Suprapubic skin (tissue), 4 donors: ENCODE results near the gene RSAD2. TPM values are rescaled to one million over a fixed set of nuclear protein-coding genes. Genes with fewer than 3 reads are reported as not detected.

Experiments used
- DNase-seq, 2 donors: peaks; one replicate each; pipeline ENCODE4 v3.0.0-alpha.2; 2019; ENCODE audit warnings: low spot score in 2 of 2
- H3K27ac ChIP-seq: fragments of 200-600 bp; sonication (generic); one replicate; pipeline ENCODE4 v1.5.1; 2019
- H3K27me3 ChIP-seq: fragments of 200-600 bp; sonication (generic); one replicate; pipeline ENCODE4 v1.5.1; 2019
- H3K36me3 ChIP-seq: fragments of 200-600 bp; sonication (generic); one replicate; pipeline ENCODE4 v1.5.1; 2019
- H3K4me1 ChIP-seq: fragments of 200-600 bp; sonication (generic); one replicate; pipeline ENCODE4 v1.5.1; 2019
- H3K4me3 ChIP-seq: fragments of 200-600 bp; sonication (generic); one replicate; pipeline ENCODE4 v1.5.1; 2019; ENCODE audit warnings: mild to moderate bottlenecking
- H3K9me3 ChIP-seq: fragments of 200-600 bp; sonication (generic); one replicate; pipeline ENCODE4 v1.5.1; 2019
- EP300 ChIP-seq: sonication (generic); formaldehyde crosslinking; IDR thresholded peaks from one replicate; pipeline ENCODE4 v1.6.1; 2017; ENCODE audit warnings: antibody characterized with exemption
- POLR2A ChIP-seq, 2 donors: fragments of 450-650 bp; IDR thresholded peaks; one replicate each; pipeline ENCODE4 v1.6.1; 2017; ENCODE audit warnings: antibody characterized with exemption in 2 of 2, mild to moderate bottlenecking in 2 of 2, moderate library complexity in 2 of 2
- POLR2AphosphoS5 ChIP-seq, 3 donors: sonication (generic); formaldehyde crosslinking; IDR thresholded peaks; one replicate each; pipeline ENCODE4 v1.6.1; 2017; ENCODE audit warnings: antibody characterized with exemption in 3 of 3
- WGBS: methylation state at CpG from one replicate; pipeline ENCODE4 v1.1.5; 2018; 5-methylcytosine and 5-hydroxymethylcytosine counted together
- total RNA-seq, 4 donors: library from RNA; depleted of rRNA; stranded (reverse); fragments of >200 nt; gene quantifications; one replicate each; pipeline ENCODE4 v1.1.0, GENCODE V29; 2016
- TF ChIP-seq, protein P1 (sequence below), 2 donors: fragments of 200-600 bp in 1 of 2; fragments of 450-650 bp in 1 of 2; sonication (generic) in 1 of 2; IDR thresholded peaks; one replicate each; pipeline ENCODE4 v1.5.1; 2016 to 2019; ENCODE audit warnings: antibody characterized with exemption in 2 of 2, mild to moderate bottlenecking in 1 of 2, moderate library complexity in 1 of 2

Gene RSAD2
- total RNA-seq, 4 donors from 2014 or later: 0.24 to 1.5 TPM; not detected in 2

GRCh38 chr2:6945821-6946220, 68.2 kb downstream of the RSAD2 start:
- no peaks in the 10 kb centered on the region for H3K27me3 ChIP-seq
- no peak overlapping the region for H3K27ac ChIP-seq
- no peak overlapping the region for H3K4me3 ChIP-seq
- no peaks in the 10 kb centered on the region for H3K36me3 ChIP-seq
- TF ChIP-seq POLR2A (IDR thresholded peaks at IDR 0.05) (no peak), POLR2AphosphoS5 (IDR thresholded peaks at IDR 0.05) (no peak), EP300 (no peak)
- TF ChIP-seq, protein P1, sequence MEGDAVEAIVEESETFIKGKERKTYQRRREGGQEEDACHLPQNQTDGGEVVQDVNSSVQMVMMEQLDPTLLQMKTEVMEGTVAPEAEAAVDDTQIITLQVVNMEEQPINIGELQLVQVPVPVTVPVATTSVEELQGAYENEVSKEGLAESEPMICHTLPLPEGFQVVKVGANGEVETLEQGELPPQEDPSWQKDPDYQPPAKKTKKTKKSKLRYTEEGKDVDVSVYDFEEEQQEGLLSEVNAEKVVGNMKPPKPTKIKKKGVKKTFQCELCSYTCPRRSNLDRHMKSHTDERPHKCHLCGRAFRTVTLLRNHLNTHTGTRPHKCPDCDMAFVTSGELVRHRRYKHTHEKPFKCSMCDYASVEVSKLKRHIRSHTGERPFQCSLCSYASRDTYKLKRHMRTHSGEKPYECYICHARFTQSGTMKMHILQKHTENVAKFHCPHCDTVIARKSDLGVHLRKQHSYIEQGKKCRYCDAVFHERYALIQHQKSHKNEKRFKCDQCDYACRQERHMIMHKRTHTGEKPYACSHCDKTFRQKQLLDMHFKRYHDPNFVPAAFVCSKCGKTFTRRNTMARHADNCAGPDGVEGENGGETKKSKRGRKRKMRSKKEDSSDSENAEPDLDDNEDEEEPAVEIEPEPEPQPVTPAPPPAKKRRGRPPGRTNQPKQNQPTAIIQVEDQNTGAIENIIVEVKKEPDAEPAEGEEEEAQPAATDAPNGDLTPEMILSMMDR (IDR thresholded peaks at IDR 0.05): no peak
- DNase-seq: no peak
- no peaks in the 10 kb centered on the region for H3K9me3 ChIP-seq
- H3K4me1 ChIP-seq: peaks cover 2% of the 10 kb centered on the region

DNA sequence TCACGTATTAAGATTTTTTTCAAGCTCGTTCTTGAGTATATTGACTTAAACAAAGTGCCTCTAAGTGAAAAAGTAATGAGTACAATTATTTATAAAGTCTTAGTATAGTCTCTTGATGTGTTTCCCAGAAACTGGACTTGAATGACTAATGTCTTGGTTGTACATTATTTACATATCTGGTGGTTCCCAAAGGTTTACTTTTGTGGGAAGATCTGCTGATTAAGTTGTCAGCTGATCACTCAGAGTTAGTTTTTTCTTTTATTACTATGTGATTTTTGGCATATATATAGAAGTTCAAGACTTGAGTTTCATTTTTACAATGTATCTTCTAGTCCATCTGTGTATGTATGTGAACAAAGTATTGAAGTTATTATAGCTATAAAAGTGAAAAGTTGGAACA, 69.1 kb downstream of the RSAD2 start:
- Histone ChIP-seq H3K4me1 (peaks cover 2% of the 10 kb centered on the region), H3K9me3 (no peaks in the 10 kb centered on the region), H3K36me3 (no peaks in the 10 kb centered on the region), H3K27me3 (no peaks in the 10 kb centered on the region), H3K4me3 (no peak overlapping the region), H3K27ac (no peak overlapping the region)
- no peak for DNase-seq
- WGBS: 86% methylated on average over 2 of the region's 2 CpGs
- TF ChIP-seq EP300: no peak
- TF ChIP-seq POLR2AphosphoS5 (IDR thresholded peaks at IDR 0.05): no peak
- TF ChIP-seq, protein P1 (IDR thresholded peaks at IDR 0.05): no peak
- no peak for TF ChIP-seq POLR2A (IDR thresholded peaks at IDR 0.05)

Other genes with a start within 250 kb of the RSAD2 start
- gene CMPK2, start 11.9 kb upstream of the RSAD2 start, total RNA-seq: 1 to 10 TPM in 3 of 4 donors, under 1 TPM in 1; 0.83 to 3.1 (median 1.3) TPM
- gene RNF144A, start 39.6 kb downstream of the RSAD2 start, total RNA-seq: 10 to 100 TPM in 3 of 4 donors, 1 to 10 TPM in 1; 8.0 to 25.4 (median 15.8) TPM